ENCODE data around the gene CRMP1.

DNA sequence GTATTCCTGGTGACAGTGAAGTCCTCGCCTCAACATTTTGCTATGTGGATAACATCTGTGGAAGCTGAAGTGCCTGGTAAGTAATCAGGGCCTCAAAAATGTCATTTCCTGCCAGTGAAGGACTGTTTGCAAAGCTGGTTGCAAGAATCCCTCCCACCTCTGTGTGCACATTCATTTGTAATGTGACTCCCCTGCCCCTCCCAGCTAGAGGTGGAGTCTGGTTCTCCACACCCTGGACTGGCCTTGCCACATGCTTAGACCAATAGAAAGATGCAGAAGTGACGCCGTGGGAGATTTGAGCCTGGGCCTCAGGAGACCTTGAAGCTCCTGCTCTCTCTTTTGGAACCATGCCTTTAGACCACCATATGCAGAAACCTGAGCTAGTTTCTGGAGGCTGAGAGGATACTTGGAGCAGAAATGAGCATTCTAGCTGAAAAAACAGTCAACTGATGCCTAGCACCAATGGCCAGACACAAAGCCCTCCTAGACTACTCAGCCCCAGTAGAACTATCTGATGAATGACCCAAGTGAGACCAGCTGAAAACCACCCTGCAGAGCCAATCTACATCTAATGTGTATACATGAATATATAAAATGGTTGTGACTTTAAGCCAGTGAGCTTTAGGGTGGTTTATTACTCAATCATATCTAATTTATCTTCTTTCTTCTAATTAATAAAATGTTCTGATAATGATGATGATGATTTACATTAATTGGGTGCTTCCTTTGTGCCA, 47.8 kb upstream of the CRMP1 start:
- TF ChIP-seq POLR2A (IDR thresholded peaks at IDR 0.05), result no peak
- TF ChIP-seq, protein P1, sequence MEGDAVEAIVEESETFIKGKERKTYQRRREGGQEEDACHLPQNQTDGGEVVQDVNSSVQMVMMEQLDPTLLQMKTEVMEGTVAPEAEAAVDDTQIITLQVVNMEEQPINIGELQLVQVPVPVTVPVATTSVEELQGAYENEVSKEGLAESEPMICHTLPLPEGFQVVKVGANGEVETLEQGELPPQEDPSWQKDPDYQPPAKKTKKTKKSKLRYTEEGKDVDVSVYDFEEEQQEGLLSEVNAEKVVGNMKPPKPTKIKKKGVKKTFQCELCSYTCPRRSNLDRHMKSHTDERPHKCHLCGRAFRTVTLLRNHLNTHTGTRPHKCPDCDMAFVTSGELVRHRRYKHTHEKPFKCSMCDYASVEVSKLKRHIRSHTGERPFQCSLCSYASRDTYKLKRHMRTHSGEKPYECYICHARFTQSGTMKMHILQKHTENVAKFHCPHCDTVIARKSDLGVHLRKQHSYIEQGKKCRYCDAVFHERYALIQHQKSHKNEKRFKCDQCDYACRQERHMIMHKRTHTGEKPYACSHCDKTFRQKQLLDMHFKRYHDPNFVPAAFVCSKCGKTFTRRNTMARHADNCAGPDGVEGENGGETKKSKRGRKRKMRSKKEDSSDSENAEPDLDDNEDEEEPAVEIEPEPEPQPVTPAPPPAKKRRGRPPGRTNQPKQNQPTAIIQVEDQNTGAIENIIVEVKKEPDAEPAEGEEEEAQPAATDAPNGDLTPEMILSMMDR (IDR thresholded peaks at IDR 0.05), result no peak
